GM21576 (cell line): ENCODE measurements around the gene AHCYL2.
"Not testable (repeated sequence)": the region's sequence is repeated elsewhere in the genome, so short reads cannot be mapped to it uniquely, and the experiment has no call there.

Experiments
- ATAC-seq: cut with Tn5 transposase; IDR thresholded peaks from one replicate; pipeline ENCODE4 v1.9.1; 2021; ENCODE audit warnings: mild to moderate bottlenecking, moderate library complexity; ENCODE audit not compliant: unreplicated experiment

The AHCYL2 gene

DNA sequence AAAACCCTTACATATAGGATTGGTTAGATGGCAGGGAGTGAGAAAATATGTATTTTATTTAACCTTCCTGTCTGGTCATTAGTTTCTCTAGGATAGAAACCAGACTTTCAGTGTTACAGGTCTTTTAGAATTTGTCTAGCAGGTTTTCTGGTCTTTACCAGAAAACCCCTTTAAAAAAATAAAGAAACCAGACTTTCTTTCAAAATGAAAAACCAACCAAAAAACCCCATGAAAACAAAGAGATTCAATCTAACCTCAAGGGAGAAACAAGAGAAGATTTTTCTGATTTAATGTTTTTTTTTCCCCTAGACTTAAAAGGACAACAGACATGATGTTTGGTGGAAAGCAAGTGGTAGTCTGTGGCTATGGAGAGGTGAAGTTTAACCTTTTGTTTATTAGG, 180.7 kb downstream of the AHCYL2 start:
- no peak for ATAC-seq

DNA sequence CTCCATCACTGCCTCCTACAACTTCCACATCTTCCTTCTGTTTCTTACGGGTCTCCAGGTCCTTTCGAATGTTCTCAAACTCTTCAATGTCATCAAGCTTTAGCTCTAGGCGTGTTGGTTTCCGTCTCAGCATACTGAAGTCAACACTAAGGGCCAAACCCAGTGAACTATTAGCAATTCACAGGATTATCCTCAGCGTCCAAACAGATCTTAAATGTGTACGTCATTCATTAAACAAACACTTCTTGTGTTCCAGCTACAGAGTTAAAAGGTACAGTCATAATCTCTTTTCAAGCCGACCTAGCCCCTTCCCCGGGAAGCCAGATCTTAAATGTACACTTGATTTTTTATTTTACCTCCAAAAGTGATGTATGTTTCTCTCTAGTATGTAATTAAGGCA, 185.4 kb downstream of the AHCYL2 start:
- not testable (repeated sequence) for ATAC-seq

DNA sequence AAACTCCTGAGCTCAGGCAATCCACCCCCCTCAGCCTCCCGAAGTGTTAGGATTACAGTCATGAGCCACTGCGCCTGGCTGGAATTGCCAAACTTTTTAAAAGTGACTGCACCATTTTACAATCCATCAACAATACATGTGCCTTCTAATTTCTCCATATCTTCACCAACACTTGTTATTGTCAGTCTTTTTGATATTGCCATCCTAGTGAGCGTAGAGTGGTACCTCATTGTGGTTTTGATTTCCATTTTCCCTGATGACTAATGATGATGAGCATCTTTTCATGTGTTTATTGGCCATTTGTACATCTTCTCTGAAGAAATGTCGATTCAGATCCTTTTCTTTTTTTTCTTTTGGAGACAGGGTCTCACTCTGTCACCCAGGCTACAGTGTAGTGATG, 187.7 kb downstream of the AHCYL2 start:
- ATAC-seq, result no peak

DNA sequence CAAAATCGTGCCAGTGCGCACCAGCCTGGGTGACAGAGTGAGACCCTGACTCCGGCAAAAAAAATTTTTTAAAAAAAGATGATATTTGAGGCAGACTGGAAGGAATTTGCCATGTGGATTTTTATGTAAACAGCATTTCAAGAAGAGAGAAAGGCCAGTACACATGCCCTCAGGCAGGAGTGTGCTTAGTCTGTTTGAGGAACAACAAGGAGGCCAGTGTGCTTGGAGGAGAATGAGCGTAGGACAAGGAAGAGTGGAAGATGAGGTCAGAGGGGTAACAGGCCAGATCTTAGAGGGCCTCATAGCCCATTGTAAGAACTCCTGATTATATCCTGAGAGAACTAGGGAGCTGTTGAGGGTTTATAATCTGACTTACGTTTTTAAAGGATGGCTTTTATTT, 192.2 kb downstream of the AHCYL2 start:
- ATAC-seq, result no peak

DNA sequence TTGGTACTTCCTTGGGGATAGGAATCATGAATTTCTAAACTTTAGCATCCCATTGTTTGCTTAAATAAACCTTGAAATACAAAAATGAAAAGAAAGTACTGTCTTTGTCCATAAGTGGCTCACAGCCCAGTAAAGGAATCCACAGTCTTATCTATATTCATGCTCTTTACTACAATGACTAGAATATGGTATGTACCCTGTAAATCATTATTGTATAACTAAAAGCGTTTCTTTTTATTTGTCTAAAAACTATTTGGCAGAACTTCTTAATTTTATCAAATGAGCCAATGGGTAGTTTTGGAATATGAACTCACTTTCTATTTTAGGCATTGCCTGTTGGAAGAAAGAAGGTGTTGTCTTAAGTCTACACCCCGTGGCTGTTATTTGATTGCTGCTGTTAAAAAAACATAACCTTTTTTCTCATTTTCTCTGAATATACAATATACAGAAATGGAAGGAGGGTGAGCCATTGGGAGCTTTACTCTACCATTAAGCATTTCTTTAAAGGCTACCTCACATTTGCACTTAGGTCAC, 197.0 kb downstream of the AHCYL2 start:
- ATAC-seq, result no peak

DNA sequence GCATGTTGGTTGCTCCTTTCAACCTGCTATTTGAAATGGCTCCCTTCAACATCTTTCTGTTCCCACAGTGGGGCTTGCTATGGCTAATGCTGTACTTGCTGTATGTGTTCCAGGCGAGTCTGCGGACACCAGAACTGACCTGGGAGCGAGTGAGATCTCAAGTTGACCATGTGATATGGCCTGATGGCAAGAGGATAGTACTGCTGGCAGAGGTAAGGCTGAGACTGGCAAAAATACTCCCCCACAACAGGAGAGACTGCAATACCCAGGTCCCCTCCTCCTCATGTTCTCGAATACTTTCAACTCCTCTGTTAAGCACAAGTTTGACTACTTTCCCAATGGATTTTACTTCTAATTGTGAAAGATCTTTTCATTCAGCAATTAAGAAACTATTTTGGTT, 197.9 kb downstream of the AHCYL2 start:
- no peak for ATAC-seq

DNA sequence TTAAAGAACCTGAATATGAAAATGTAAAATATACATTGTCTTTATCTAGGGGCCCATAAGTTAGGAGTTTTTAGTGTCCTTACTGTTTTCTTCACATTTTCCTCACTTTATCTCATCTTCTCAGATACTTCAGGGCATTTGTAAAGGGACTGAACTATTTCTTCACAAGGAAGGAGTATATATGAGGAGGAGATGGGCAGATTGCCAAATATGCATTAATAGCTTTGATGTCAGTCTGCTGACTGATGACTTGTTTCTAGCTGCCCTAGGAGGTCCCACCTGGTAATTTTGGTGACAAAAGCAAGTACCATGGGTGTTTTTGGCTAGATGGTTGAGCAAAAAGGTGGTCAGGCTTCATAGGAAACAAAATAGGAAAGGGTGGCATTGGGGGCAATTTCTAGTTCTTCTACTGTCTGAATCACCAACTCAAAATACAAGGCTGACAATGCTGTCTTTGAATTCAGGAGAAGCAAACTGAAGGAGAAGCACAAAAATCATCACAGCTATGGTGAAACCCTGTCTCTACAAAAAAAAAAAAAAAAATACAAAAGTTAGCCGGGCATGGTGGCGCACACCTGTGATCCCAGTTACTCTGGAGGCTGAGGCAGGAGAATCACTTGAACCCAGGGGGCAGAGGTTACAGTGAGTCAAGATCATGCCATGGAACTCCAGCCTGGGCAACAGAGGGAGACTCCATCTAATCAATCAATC, 199.0 kb downstream of the AHCYL2 start:
- ATAC-seq, result no peak

DNA sequence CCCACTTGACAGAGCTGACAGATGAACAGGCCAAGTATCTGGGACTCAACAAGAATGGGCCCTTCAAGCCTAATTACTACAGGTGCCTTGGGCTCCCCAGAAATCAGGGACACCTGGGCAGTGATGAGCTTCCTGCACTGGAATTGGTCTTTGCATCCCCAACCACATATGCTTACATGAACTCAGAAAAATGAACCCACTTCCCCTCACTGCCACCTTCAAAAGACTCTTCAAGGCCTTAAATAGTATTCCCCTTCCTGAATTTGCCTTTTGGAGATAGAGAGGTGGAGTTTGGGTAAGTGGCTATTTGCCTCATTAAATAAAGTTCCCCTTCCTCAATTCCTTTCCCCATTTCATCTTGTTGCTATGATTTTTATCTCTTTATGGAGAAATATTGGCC, 201.7 kb downstream of the AHCYL2 start:
- no peak for ATAC-seq

DNA sequence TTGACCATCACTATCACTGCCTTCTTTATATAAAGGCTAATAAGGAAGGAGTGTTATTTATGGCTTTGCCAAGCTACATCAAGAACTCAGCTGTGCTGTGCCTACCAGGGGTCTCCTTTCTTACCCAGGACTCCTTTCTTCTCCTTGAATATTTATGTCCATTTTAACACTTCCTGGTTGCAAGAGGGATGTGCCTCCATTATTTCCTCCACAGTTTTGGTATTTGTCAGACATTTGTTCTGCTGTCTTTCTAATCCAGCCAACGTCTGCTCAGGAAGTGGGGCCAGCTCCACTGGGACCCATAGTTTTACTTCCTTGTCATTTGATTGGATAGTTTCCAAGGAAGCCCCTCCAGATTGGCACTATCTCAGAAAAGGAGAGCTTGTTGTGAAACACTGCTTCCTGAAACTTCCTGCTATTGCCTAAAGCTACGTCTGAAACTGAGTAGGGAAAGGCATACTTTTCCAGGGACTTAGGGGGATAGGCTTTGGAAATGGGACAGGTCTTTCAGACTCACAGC, 202.8 kb downstream of the AHCYL2 start:
- no peak for ATAC-seq

DNA sequence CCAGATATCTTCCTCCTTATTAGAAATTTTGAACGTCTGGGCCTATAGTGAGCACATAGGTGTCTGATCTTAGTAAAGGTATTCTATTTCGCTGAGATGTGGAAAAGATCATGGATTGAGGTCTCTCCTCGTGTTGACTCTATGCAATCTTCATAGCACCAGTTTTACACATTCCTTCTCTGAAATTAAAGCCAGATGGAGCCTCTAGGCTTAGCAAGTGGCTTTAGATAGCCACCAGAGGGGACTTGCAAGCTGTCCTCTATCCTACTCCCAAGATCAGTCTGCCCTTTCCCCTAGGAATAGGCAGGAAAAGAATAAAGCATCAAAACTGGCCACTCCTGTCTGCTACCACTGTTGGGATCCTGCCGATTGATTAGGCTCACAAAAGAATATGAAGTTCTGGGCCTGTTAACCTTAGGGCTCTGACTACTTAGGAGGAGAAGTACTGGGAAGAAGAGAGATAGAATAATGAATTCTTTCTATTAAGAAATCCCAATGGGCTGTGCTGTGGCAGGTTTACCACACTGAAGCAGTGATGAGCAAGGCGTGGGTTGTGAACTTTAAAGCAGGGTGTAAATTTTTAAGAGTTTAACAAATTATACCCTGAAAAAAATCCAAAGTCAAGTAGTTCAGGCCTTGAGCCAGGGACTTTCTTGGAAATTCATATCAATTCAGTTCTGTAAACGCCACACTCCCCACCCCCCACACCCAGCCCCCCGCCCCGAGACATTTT, 207.2 kb downstream of the AHCYL2 start:
- ATAC-seq, result no peak

DNA sequence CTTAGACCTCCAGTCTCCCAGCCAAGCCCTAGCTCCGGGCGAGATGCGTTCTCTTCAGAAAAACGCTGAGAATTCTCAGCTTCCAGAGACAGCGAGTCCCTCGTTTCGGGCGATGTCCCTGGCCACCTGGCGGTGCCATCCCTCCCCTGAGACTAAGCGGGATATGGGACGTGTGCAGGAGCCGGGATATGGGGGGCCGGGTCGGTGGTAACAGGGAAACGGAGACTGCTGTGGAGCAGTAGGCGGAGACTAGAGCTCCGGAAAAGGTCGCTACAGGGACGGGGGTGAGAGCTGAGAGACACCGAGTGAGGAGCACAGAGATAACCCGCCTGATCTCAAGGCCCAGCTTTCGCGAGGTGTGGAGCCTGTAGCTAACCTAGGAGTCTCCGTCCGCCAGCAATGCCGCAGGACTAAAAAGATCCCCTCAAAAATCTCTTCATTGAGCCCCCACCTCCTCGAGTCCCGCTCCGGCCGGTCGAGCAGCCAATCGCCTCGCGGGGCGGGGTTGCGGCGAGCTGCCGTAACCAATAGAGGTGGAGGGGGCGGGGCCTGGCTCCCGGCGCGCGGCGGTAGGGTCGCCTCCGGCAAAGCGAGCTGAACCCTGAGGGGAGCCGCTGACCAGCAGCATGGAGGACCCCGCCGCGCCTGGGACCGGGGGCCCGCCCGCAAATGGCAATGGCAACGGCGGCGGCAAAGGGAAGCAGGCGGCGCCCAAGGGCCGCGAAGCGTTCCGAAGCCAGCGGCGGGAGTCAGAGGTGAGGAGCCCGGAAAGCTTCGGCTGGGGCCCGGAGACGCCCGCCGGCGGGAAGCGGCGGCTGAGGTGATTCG, 209.2 kb downstream of the AHCYL2 start, which contains the start of gene STRIP2:
TSS of gene STRIP2 (plus strand) at position 586 of the 828 bp plus-strand sequence. CDS start at position 627, 41 bp downstream.
- ATAC-seq, result peak; percentile 95

DNA sequence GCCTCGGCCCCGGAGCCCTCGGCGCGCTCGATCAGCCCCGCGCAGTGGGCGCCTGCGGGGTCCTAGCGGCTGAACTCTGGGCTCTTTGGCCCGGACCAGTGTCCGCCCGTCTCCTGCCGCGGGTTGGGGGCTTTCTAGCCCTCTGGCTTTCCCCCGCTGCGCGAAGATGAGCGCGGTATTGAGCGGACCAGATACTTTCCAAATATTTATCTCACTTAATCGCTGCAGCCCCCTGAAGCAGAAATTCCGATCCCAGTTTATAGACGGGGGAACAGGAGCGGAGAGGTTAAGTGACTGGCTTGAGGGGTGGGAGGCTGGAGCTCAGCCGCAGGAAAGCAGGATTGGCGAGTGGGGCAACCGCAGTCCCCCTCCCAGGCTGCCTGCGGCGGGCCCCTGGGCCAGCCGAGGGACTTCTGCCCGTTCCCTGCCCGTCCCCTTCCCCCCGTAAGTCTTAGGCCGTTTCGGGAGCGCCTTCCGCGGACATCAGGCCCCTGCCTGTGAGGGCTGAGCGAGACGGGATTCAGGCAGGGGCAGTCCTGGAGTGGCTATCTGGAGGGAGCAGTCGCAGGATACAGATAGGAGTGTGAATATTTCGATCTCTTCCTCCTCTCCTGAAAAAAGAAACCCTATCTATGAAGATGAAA, 210.0 kb downstream of the AHCYL2 start:
- ATAC-seq, result no peak

DNA sequence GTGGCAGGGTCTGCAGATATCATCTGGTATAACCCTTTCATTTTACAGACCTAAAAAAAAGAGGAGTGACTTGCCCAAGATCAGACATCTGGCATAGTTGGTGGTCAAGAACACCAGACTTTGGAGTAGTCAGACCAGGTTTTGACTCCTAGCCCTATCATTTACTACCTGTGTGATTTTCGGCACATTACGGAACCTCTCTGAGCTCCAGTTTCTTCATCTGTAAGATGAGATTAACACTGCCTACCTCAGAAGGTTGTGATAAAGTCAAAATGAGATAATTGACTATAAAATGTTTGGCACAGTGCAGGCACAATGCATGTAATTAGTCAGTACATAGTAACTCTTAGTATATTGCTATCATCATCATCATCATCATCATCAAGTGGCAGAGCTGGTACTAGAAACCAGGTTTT, 210.6 kb downstream of the AHCYL2 start:
- no peak for ATAC-seq

DNA sequence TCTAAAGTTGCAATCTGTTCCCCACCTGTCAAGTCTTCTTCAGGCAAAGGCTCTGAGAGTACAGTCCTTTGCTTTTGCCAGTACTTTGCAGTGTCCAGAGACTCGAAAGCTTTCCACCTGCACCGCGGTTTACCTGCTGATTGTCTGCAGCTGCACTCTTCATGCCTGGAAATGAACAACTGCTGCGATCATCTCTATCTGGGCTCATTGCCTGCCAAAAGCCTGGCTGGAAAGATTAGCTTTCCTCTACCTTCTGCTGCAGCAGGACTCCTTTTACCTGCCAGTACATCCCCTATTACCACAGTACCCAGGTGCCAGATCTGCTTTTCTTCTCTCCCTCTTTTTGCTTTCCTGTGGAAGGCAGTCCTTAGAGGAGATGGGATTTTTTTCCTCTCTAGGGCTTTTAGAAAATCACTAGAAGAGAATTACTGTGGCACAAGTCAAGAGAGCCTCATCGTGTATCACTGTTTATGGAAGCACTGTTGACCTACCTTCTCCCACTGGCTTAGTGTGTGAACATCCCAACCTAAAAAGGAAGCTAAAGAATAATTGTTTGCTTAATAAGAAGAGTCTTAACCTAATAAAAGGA, 211.6 kb downstream of the AHCYL2 start:
- no peak for ATAC-seq

DNA sequence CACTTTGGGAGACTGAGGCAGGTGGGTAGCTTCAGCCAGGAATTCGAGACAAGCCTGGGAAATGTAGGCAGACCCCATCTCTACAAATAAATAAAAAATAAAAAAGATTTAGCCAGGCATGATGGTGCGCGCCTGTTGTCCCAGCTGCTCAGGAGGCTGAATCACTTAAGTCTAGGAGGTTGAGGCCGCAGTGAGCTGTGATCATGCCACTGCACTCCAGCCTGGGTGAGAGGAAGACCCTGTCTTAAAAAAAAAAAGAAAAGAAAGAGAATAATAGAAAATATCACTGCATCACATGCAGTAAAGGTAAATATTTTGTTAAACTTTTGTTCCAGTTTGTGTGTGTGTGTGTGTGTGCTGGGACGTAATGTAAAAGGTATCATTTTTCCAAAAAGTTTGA, 212.4 kb downstream of the AHCYL2 start:
- ATAC-seq, result no peak

DNA sequence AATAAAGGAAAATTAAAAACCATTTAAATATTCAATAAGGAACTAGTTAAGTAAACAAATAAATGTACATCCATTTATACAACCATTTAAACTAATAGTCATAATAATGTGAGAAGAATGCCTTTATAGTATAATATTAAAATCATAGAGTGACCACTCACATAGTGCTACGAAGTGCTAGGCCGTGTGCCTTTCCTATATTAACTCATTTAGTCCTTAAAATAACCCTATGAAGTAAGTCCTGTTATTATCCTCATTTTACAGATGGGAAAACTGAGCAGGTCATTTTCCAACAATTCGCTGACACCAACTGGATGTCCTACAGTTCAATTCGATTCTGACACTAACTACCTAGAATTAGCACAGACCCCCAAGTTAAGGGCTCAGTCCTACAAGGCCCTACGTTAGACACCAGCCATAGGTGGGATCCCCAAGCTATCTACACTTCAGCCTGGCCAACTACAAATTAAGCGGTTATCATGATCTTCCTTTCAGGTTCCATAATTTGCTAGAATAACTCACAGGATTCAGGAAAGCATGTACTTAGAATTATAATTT, 213.5 kb downstream of the AHCYL2 start:
- ATAC-seq, result no peak

DNA sequence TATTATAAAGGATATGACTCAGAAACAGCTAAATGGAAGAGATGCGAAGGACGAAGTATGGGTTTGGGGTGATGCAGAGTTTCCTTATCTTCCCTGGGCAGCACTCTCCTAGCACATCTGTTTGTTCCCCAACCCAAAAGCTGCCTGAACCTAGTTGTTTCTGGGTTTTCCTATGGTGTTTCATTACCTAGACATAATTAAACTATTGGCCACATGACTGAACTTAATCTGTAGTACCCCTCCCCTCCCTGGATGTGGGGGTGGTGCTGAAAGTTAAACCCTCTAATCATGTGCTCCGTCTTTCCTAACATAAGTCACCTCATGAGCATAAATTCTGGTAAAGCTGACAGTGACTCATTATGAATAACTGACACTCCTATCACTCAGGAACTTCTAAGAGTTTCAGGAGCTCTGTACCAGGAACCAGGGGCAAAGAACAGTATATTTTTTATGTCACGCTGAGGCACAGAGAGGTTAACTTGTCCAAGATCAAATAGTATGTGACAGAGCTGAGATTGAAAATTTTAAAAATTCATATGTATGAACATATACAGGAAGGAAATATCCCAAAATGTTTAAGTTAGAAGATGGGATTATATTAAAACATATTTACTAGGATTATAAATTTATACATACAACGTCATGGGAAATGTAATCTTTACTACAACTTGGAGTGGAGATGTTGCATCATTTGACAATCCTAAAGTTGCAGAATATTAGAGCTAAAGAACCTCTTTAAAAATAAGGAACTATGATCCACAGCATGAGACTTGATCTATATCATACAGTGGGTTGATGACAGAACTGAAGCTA, 214.2 kb downstream of the AHCYL2 start:
- ATAC-seq, result no peak

DNA sequence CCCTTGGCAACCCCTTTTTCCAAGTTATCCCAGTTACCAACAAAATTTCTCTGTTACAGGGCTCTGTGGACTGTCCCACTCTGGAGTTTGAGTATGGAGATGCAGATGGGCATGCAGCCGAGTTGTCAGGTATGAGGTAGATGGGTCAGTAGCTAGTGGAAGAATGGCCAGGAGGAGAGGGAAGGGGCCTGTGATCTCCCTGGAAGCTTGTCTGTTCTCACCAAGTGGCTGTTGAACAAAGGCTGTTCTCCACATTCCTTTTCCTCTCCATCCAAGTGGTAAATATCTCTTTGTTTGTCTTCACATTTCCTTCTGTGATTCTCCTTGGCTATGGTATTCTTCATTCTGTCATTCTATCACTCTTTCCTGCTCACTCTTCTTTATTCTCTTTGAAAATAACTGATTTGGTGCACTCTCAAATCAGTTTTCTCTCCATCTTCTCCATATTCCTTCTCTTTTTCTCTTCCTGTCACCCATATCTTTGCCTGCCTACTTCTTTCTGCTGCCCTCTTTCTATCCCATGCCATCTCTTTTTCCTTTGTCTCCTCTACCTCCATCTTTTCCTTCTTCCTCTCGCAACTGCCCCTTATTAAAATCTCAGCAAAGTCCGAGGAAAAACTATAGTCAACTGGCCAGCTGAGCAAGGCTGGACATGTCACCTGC, 215.3 kb downstream of the AHCYL2 start:
- no peak for ATAC-seq

DNA sequence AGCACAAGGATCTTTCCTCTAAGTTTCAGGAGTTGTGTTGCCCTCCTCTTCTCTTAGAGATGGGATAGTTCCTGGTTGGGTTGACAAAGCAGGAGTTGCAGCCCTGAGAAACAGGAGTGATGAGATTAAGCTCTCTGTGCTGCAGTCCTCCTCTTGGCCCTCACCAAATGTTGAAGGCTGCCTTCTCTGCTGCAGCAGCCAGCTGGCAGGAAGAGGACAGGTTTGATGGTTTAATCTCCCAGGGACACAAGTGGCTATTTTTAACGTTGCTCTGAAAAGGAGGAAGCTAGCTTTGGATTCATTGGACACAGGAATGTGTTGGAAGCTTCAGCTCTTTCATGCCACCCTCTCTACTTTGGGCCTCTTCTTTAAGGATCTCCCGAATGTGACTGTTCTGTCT, 218.8 kb downstream of the AHCYL2 start:
- ATAC-seq, result no peak
